Measurements from ENCODE around the gene KCNK5.

The KCNK5 gene

DNA sequence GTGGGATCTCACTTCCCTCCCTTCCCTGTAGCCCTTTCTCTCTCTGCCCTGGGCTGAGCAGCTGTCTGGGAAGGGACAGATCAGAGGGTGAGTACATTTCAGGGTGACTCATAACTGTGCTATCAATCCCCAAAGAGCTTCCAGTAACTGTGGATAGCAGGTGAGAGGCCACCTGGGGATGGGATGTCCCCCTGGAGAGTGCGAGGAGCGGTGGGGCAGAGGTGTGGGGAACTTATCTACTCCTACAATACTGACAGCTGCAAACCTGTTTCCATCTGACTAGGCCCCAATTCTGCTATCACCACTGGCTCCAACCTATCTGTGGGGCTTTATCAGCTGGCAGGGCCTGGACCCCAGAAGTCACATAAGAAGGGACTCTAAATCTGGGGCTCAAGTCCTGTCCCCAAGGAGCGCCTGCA, 32.6 kb downstream of the KCNK5 start:
- no peak for DNase-seq

DNA sequence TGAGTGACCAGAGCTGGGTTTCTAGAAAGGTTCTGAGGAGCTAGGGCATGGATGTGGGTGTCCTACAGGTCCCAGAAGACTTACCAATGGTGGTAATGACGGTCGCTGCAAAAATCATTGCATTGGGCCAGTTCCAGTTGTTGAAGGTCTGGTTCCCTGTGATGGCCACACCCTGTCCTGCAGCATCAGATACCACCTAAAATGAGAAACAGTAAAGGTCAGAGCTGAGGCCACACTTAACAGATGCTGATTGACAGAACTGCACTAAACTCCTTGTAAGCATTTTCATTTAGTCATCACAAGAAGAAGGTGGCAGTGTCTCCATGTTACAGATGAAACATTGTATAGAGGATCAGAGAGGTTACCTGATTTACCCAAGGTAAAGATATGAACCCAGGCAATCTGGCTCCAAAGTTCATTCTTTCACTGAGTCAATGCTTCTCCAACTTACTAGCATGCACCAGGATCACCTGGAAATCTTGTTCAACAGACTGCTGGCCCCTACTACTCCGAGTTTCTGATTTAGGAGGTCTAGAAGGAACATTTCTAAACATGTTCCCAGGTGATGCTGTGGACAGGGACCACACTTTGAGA, 33.4 kb downstream of the KCNK5 start:
- DNase-seq, result no peak

DNA sequence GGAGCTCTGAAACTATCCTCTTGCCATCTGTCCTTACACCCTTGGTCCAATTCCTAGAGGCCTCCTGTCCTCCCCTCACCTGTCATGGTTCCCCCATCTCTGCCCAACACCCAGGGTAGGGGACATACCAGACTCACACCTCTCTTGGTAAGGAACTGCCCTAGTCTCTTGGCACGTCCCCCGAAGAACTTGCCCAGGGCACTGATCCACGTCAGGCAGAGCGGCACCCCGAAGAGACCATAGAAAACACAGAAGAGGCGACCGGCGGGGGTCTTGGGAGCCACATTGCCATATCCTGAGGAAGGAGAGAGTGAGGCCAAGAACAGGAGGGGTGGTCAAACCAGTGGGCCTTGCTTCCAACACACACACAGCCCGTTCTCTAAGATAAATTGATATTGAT, 34.8 kb downstream of the KCNK5 start:
- DNase-seq, result no peak

DNA sequence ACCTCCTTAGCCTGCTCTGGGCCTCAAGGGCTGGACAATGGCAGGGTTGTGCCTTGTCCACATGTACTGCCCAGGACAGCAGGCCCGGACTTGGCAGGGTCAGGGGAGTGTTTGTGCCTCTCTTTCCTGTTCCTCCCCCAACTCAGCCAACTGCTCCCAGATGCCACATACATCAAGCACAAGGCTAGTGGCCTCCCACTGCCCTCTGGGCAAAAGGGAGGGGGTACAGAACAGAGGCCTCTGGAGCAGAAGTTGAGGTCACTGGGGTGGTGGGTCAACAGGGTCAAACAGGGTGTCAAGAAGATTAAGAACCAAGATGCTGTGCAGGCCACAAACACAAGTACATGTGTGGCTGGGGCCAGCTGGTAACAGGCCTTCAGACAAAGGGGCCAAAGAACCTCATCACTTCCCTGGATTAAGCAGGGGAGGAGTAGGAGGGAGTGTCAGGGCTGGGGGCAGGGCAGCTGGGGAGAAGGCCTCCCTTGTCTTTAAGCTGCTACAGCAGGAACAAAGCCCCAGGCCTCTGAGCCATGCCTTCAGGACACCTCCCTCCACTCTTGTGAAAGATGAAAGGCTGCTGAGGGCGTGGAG, 36.0 kb downstream of the KCNK5 start:
- DNase-seq, result no peak

DNA sequence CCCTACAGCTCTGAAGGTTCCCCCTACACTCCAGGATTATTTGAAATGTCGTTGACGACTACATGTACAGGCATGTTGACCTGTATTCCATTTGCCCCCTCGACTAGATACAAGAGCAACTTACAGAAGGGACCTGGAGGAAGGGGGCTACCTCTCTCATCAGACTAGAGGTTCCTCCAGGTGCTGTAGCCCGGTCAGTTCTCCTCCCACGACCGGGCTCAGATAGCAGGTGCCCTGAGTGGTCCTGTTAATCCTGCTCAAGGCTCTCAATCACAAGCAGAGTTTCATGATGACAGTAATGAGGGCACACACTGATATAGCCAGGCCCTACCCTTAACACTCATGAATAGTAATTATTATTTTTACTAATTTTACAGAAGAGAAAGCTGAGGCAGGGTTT, 36.5 kb downstream of the KCNK5 start:
- DNase-seq, result no peak

DNA sequence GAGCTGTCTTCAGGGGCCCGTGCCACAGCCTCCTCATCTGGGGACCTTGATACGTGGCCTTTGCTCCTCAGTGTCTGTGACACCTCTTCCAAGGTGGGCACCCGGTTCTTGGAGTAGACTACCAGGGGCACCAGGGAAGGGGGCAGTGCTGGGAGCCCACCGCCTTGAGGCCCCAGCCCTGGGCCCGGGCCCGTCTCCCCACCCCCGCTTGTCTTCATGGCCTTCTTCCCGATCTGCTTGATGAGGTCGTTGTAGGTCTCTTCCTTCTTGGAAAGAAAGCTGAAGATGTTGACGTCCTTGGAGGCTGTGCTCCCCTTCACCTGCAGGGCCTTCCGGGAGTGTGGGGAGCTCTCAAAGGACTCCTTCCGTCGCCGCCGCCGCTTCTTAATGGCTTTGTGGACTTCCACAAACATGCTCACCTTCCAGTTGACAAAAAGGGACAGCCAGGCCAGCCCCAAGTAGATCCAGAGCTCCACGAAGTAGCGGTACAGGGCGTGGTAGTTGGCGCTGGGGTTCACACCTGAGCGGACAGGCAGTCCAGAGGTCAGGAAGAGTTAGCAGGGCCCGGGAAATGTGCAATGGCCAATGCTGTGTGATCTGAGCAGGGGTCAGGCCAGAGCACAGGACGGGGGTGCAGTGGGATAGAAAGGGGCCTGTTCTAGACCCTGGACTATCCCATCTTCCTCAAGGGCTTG, 37.9 kb downstream of the KCNK5 start:
- DNase-seq, result no peak

DNA sequence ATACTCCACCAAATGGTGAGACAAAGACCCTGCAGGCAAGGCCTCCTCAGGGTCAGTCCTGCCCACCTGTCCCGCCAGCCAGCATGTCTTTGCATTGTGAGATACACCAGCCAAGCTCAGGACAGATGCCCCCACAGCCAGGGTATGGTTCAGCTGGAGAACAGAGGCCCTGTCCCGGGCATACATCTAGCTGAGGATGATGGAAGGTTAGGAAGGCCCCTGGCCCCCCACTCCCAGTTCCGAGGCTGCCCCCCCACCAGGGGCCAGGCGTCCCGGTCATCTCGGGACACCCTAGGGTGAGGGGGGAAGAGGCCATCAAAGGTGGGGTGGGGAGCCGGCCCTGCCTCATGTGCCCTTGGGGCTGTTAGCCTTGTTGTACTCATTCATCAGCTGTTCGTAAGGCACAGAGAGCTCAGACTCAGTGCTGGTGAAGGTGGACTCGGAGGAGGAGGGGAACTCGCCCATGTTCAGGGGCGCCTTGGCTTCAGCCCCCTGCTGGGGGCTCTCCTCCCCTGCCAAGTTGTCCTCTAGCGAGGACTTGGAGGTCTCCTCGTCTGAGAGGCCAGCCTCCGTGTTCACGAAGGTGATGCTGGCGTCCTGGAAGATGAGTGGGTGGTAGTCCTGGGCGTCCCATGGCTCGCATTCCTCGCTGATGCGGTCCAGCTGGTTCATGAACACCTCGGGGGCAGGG, 38.6 kb downstream of the KCNK5 start:
- no peak for DNase-seq

DNA sequence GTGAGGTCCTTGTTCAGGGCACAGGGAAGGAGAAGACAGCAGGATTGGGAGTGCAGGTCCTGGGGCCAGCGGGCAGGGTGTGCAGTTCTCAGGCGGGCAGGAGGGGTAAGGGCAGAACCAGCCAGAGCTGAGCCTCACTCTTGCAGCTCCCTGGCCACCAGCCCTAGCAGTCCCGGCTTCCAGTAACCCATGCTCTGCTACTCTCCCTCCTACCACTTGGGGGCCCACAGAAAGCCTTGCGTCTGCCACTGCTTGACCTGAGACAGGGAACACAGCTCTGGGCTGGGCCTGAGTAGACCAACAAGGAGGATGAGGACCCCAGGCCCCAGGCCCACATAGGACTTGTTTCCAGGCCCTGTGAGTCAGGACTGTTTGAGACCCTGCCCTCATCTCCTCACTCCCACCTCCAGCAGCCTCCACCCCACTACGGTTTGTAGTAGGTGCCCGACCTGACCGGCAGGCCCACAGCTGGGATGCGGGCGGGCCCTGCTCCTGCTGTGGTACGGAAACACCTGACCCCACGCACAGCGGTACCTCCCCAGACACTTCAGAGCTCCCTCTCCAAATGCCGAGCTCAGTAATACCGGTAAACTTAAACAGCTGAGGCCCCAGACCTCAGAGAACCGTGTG, 39.2 kb downstream of the KCNK5 start:
- DNase-seq, result no peak

DNA sequence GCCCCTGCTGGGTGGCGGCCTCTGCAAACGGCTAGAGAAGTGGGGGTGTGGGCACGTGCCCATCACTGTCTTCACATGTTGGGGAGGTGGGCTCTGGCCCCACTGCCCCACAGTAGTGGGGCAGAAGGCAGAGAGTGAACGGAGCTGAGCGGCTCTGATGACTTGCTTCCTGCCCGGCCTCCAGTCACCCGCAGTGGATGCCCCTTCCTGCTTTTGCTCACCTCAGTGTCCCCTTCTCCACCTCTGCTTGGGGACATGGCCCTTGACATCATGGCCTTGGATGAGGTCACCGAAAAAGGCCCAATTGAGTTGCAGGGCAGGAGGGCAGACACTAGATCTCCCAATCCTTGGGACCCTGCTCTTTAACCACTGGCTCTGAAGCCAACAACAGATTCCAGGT, 40.1 kb downstream of the KCNK5 start:
- DNase-seq, result no peak

DNA sequence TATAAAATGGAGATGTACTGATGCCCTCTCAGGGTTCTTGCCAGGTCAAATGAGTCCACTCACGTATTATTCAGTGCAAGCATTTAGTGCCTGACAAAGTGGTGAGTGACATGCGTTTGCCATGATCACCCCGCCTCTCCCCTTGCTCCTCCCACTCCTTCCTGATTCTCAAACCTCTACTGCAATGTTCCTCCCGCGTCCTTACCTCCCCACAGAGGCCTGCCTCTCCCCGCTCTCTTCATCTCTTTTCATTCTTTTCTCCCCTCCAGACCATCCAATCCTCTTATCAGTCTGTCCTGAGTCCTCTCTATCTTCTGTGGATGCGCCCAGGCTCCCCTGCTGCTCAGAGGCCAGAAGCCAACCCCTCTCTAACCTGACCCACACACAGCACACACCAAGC, 40.7 kb downstream of the KCNK5 start:
- no peak for DNase-seq

DNA sequence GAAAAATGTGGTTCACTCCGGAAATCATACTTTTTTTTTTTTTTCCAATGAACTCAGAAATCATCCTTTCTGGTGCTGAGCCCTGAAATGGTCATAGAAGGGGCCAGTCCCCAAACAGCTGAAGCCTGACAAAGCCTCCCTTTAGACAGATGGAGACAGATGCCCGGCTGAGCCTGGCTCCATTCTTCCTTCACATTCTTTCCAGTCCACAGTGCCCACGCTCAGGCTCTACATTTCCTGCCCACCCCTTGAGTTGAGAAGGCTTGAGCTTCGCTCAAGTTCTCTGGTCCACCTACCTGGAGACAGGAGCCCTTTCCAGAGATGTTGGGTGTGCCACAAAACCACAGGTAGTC, 41.2 kb downstream of the KCNK5 start:
- no peak for DNase-seq

DNA sequence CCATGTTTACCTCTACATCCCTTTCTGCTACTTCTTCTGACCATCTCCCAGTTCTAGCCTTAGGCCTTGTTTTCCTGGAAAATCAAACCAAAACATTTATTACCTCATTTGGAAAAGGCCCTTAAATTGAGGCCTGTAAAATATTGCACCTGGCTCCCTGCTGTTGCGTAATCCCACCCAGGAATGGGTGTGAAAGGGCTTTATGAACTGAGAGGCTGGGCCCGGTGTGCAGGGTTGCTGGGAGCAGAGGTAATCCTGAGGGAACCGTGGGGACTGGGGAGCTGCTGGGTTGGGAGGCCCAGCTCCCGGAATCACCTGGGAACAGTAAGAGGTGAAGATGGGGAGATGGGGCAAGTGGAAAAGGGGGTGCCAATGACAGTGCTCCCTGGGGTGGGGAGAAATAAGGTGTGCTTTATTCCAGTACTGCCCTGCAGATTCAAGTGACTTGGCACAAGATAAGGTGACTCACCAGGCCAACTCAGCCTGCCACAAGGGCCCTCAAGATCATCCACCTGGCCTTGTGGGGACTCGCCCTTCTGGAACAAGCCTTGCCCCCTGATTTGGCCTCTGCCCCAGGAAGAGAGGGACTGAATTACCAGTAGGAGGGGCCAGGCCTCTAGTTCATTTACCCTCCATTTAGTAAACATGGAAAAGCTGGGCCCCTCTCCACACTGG, 44.2 kb downstream of the KCNK5 start:
- no peak for DNase-seq

DNA sequence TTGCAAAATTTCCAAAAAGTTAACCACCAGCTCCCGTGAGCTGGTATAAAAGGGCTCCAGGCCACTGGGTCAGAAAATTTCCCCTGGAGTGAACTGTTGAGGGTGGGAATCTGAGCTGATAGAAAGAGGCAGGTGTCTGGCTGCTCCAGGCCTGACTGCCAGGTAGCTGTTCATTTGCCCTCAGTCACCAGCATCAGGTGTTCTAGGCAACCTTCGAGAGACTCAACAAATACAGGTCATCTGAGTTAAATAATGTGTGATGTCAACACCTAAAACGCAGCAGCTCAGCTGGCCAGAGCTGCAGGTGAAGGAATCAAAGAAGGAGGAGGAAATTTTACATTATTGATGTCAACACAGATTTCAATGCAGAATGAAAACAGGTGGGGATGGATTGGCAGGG, 46.7 kb downstream of the KCNK5 start:
- no peak for DNase-seq

DNA sequence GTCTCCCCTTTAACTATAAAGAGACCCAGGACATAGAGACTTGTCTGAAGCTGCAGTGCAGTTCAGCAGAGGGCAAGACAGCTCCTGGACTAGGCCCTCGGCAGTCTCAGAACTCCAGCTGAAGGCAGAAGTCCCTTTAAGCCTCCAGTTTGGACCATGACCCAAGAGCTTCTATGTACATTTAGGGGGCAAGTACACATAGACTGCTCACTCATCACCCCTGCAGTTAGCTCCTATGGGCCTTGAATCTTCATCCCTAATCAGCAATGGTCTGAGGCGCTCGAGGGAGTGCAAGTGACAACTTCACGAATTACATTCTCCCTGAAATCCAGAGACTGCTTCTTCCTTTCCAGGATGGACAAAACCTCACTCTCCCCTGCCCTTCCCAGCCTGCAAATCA, 47.4 kb downstream of the KCNK5 start:
- DNase-seq, result no peak

DNA sequence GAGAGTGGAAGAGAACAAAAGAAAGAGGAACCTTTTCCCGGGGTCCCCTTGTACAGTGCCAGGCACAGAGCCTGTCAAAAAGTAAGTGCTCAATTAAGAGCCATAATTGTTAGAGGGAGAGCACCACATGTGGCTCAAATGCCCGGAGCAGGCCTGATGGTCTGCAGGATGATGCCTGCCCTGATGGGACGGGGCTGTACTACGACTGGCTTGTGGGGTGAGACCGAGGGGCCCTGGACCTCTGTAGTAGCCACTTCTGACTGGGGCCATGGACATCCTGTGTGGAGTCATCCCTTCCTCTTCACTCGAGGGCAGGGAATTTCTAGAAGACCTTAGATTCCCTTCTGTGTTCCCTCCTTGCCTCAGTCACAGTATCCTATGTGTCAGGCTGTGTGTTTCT, 47.9 kb downstream of the KCNK5 start:
- no peak for DNase-seq

DNA sequence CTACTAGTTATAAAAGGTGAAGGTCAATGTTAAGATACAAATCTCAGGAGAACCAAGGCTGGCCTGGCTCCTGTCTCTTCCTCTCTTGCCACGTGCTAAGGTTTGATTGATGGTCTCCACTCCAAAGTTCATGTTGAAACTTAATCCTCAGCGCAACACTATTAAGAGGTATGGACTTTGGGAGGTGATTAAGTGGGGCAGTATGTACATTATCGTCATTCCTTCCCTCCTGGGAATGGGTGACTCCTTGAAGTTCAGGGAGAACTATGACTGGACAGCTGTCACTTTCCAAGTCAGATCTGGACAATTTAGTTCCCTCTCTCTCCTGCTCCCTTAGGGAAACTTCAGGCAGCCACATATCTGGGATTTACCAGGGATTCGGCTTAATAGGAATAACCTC, 50.5 kb downstream of the KCNK5 start:
- no peak for DNase-seq

DNA sequence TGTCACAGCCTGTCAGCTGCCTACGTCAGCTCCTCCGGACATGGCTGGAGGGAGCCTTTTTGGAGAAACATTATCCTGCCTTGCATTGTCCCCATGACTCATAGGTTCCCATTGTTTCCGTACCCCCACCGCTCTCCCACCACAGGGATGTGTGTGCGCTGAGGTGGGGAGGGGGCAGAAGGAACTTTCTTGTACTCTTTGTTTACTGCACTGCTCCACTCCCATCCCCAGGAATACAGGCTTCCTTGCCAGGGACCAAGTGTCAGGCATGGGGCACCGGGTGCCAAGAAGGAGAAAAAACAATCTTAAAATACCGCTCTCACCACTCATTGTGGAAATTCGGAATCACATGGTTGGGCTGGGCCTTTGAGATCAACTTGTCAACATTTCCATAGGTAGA, 51.0 kb downstream of the KCNK5 start:
- no peak for DNase-seq

DNA sequence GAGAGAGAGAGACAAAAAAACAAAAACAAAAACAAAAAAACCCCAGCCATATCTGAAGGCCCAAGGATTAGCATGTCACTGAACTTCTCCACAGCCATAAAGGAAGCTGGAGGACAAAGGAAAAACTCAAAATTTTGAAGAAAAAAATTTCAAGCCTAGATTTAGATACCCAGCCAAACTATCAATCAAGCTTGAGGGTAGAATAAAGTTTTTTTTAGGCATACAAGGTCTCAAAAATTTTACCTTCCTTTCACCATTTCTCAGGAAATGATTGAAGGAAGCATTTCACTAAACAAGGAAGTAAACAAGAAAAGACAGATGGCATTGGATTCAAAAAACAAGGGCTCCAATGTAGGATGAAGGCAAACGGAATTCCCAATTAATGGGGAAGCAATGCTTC, 52.1 kb downstream of the KCNK5 start:
- no peak for DNase-seq

DNA sequence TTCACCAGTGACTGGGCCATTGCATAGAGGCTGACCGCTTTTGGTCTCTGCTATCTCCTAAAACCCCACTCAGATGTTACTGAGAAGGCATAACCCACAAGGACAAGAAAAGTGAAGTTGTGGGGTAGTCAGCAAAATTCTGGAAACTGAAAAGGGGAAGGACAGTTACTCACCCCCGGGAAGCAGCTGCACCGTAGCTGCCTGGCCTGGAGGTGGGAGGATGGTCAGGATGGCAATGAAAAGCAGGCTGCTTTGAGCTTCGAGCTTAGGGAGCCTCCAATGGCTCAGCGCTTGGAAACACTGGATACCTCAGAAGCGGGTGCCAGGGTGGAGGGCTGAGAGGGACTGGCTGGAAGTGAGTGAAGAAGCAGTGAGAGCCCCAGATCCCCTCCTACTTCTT, 56.0 kb downstream of the KCNK5 start:
- no peak for DNase-seq

DNA sequence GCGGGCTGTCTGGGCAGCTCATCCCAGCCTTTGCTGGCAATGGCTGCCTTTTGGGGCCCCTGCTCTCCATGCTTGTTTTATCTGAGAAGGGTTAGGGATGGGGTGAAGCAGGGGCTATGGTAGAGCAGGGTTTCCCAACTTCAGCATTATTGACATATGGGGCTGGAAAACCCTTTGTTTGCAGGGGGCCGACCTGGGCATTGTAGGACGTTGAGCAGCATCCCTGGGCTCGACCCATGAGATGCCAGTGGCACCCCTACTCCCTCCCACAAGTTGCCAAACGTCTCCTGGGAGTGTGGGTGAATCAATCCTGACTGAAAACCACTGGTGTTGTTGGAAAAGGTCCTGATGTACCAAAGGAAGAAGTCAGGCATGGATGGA, 56.9 kb downstream of the KCNK5 start:
- DNase-seq, result no peak

DNA sequence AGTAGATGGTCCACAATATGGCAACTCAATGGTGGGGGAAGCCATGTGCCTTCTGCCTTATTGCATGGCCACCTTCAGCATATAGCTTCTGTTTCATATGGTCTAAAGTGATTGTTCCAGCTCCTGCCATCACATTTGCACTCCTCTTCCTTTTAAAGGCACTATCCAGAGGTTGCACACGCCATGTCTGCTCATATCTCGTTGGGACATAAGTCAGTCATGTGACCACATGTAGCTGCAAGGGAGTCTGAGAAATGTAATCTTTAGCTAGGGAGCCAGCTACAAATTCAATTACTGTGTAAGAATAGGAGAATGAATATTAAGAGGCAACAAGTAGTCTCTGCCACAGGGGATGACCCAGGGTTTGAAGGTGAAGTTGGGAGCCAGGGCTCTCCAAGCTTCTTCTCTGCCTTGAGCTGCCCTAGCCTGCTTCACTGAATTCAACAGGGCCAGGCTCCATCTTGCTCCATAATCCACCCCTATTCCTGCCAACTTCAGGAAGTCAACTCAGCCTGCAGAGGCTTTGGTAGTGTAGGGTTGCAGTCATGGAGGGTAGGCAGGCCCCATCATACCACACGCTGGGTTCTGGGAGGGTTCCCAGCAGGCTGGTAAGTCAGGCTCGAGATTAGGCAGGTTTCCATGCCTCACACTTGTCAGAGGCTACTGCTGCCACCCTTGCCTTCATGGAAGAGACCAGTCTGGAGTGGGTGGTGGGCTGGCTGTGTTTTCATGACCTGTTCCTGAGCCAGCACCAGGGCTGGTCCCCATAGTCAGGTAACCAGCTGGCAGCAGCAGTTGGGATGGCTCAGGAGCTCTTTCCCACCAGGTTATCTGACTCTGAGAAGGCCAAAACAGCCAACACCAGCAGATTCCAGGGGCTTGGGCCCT, 57.5 kb downstream of the KCNK5 start:
- DNase-seq, result no peak

DNA sequence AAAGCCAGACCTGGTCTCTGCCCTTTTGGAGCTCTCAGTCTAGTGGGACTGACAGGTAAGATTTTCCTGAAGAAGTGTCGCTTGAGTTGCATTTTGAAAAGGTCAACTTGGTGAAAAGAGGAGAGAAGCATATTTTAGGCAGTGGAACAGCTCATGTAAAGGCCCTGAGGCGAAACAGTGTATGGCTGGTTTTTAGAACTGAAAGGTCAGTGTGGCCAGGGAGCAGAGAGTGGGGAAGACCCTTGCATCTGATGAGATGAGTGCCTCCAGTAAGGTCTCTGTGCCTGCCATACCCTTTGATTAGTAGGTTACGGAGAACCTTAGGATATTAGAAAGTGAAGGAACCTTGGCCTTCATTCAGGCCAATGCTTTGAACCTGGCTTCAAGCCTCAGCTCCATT, 58.4 kb downstream of the KCNK5 start:
- DNase-seq, result no peak

All from SIG-M5 (cell line).